HCT116 (cell line): ENCODE results near the gene ARL6IP4. TPM values are rescaled to one million over a fixed set of nuclear protein-coding genes. Genes with fewer than 3 reads are reported as not detected.

ENCODE experiments used
- ATAC-seq: fragments of 200-7000 bp; cut with Tn5 transposase; 2 replicates; pipeline ENCODE4 v1.9.1; 2020; ENCODE audit warnings: mild to moderate bottlenecking, moderate library complexity
- BruUV-seq: library from RNA; stranded (reverse); fragments of 400-500 nt; replicated peaks from 2 replicates; lab custom pipeline; 2021; lab: Mats Ljungman, UMichigan
- CTCF ChIA-PET: fragments of 300-600 bp; sonication (Branson Sonifier 250); formaldehyde crosslinking; loops from one replicate; lab custom pipeline; 2021; ENCODE audit warnings: antibody characterized with exemption; lab: Charles Lee
- POLR2A ChIA-PET: fragments of 300-600, 350-600 bp; sonication (Branson Sonifier 250); formaldehyde crosslinking; loops from one replicate; lab custom pipeline; 2021; ENCODE audit warnings: antibody characterized with exemption; lab: Charles Lee
- RAD21 ChIA-PET, 2 experiments: fragments of 300-600 bp; sonication (Branson Sonifier 250); formaldehyde crosslinking; loops; one replicate each; lab custom pipeline; 2023; ENCODE audit warnings: low total read pairs in 2 of 2; ENCODE audit not compliant: uncharacterized antibody in 2 of 2, unreplicated experiment in 2 of 2, low non-redundant PET in 1 of 2; lab: Charles Lee
- DNase-seq: peaks from one replicate; pipeline ENCODE4 v3.0.0-alpha.2; 2010; ENCODE audit warnings: low read depth, low spot score
- H2AFZ ChIP-seq: fragments of 200-600 bp; shearing (Covaris generic), sonication (generic); 2 replicates; pipeline ENCODE4 v1.6.1; 2017; ENCODE audit warnings: low read depth, mixed run types, mixed read lengths, antibody characterized with exemption, low read length; ENCODE audit not compliant: poor library complexity, severe bottlenecking
- H3K27ac ChIP-seq: 2 replicates; pipeline ENCODE4 v1.5.1; 2012; ENCODE audit warnings: low read depth, low read length
- H3K27me3 ChIP-seq: fragments of 200-600 bp; sonication (generic); 2 replicates; pipeline ENCODE4 v1.6.1; 2016; ENCODE audit warnings: mixed run types, low read length, mixed read lengths; ENCODE audit not compliant: insufficient read depth
- H3K36me3 ChIP-seq, 2 experiments: fragments of 200-500 bp in 1 of 2; fragments of 200-600 bp in 1 of 2; sonication (Bioruptor generic) in 1 of 2; sonication (generic) in 1 of 2; 2 replicates each; pipeline versions ENCODE4 v1.5.1 to v1.6.1; 2014 to 2016; ENCODE audit warnings: low read length in 2 of 2, inconsistent platforms in 1 of 2, mixed read lengths in 1 of 2, mixed run types in 1 of 2; ENCODE audit not compliant: insufficient read depth in 2 of 2, control insufficient read depth in 1 of 2
- H3K4me1 ChIP-seq, 2 experiments: fragments of 200-600 bp in 1 of 2; sonication (generic) in 1 of 2; 2 replicates each; pipeline versions ENCODE4 v1.5.1 to v1.6.1; 2012 to 2017; ENCODE audit warnings: low read length in 2 of 2, inconsistent platforms in 1 of 2, mild to moderate bottlenecking in 1 of 2, mixed read lengths in 1 of 2, mixed run types in 1 of 2, moderate library complexity in 1 of 2; ENCODE audit not compliant: insufficient read depth in 2 of 2, control insufficient read depth in 1 of 2
- H3K4me2 ChIP-seq: fragments of 200-600 bp; sonication (generic); 2 replicates; pipeline ENCODE4 v1.6.1; 2017; ENCODE audit warnings: mixed run types, low read length, mixed read lengths
- H3K4me3 ChIP-seq, 2 experiments: fragments of 200-600 bp in 1 of 2; sonication (generic) in 1 of 2; replicated peaks in 1 of 2; 2 replicates each; pipeline ENCODE4 v1.5.1; 2011 to 2016; ENCODE audit warnings: low read length in 2 of 2, control low read depth in 1 of 2, low read depth in 1 of 2, mild to moderate bottlenecking in 1 of 2, mixed read lengths in 1 of 2, mixed run types in 1 of 2
- H3K79me2 ChIP-seq: fragments of 200-600 bp; sonication (generic); 2 replicates; pipeline ENCODE4 v1.6.1; 2017; ENCODE audit warnings: mild to moderate bottlenecking, mixed run types, low read length, moderate library complexity, mixed read lengths; ENCODE audit not compliant: insufficient read depth
- H3K9ac ChIP-seq: fragments of 200-600 bp; sonication (generic); 2 replicates; pipeline ENCODE4 v1.6.1; 2016; ENCODE audit warnings: low read length, mixed read lengths
- H3K9me2 ChIP-seq: fragments of 200-600 bp; sonication (generic), shearing (Covaris generic); 2 replicates; pipeline ENCODE4 v1.6.1; 2017; ENCODE audit warnings: mixed run types, mild to moderate bottlenecking, moderate library complexity; ENCODE audit not compliant: insufficient read depth
- H3K9me3 ChIP-seq, 2 experiments: fragments of 200-500 bp in 1 of 2; fragments of 200-600 bp in 1 of 2; sonication (Bioruptor generic) in 1 of 2; sonication (generic) in 1 of 2; 2 replicates each; pipeline ENCODE4 v1.6.1; 2014 to 2017; ENCODE audit warnings: low read length in 2 of 2, mixed read lengths in 2 of 2, inconsistent platforms in 1 of 2, low read depth in 1 of 2, mild to moderate bottlenecking in 1 of 2, mixed run types in 1 of 2, moderate library complexity in 1 of 2; ENCODE audit not compliant: control insufficient read depth in 1 of 2, insufficient read depth in 1 of 2
- H4K20me1 ChIP-seq: fragments of 200-600 bp; sonication (generic), shearing (Covaris generic); 2 replicates; pipeline ENCODE4 v1.6.1; 2017; ENCODE audit warnings: mixed run types, mild to moderate bottlenecking, moderate library complexity; ENCODE audit not compliant: insufficient read depth
- CBX3 ChIP-seq: IDR thresholded peaks from 2 replicates; pipeline ENCODE4 v1.6.1; 2012; ENCODE audit warnings: low read depth
- EGR1 ChIP-seq: IDR thresholded peaks from 2 replicates; pipeline ENCODE4 v1.6.1; 2012; ENCODE audit warnings: low read depth
- intact Hi-C: fragments of 100-400 bp; cut with micrococcal nuclease; formaldehyde crosslinking; loops from 2 replicates; pipeline ENCODE4 v1.10.0; 2022
- total RNA-seq: library from RNA; stranded (reverse); gene quantifications from one replicate; pipeline ENCODE4 v1.2.1, GENCODE V29; 2021; ENCODE audit not compliant: unreplicated experiment
- TF ChIP-seq, protein P1 (sequence below): IDR thresholded peaks from 2 replicates; pipeline ENCODE4 v1.6.1; 2012

Gene ARL6IP4
- total RNA-seq, 1 experiment from 2014 or later, result 128 TPM

DNA sequence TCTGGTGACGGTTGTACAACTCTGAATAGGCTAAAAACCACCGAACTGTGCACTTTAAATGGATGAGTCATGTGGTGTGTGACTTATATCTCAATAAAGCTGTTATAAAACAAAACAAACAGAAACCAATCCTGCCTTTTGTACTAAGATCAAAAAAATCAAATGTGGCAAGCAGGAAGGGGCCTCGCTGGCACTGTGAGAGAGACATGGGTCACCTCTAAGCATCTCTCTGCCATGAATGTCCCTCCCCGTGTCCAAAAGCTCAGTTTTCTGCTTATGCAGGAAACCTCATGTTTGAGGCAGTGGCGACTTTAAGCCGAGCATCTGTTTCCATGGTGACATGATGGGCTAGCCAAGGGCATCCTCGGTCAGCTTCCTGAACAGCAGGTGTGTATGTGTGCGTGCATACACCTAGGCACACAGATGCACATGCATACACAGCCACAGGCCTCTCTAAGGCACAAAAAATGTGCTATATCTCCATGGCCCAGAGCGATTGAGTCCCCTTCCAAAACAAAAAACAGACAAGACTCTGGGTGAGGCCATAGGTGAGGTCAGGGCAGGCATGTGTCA lies 44.4 kb downstream of the ARL6IP4 start:
- H3K27ac ChIP-seq, result no peak overlapping the region
- no peak overlapping the region for H3K9ac ChIP-seq
- ChIA-PET POLR2A (no interaction called here), CTCF (no interaction called here), RAD21 (no interaction called here)
- no peaks in the 10 kb centered on the region for H3K79me2 ChIP-seq
- no peaks in the 10 kb centered on the region for H4K20me1 ChIP-seq
- no peak overlapping the region for H3K4me2 ChIP-seq
- no peaks in the 10 kb centered on the region for H3K27me3 ChIP-seq
- H2AFZ ChIP-seq, result no peak overlapping the region
- no peak overlapping the region for H3K4me3 ChIP-seq
- ATAC-seq, result no peak
- DNase-seq, result no peak
- no peaks in the 10 kb centered on the region for H3K9me2 ChIP-seq
- BruUV-seq, result no TSS peak
- no peaks in the 10 kb centered on the region for H3K36me3 ChIP-seq
- no peaks in the 10 kb centered on the region for H3K9me3 ChIP-seq
- H3K4me1 ChIP-seq, result no peaks in the 10 kb centered on the region
- intact Hi-C loops, result no loop called here
- TF ChIP-seq, protein P1, sequence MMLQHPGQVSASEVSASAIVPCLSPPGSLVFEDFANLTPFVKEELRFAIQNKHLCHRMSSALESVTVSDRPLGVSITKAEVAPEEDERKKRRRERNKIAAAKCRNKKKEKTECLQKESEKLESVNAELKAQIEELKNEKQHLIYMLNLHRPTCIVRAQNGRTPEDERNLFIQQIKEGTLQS, result no peak
- TF ChIP-seq CBX3, result no peak

DNA sequence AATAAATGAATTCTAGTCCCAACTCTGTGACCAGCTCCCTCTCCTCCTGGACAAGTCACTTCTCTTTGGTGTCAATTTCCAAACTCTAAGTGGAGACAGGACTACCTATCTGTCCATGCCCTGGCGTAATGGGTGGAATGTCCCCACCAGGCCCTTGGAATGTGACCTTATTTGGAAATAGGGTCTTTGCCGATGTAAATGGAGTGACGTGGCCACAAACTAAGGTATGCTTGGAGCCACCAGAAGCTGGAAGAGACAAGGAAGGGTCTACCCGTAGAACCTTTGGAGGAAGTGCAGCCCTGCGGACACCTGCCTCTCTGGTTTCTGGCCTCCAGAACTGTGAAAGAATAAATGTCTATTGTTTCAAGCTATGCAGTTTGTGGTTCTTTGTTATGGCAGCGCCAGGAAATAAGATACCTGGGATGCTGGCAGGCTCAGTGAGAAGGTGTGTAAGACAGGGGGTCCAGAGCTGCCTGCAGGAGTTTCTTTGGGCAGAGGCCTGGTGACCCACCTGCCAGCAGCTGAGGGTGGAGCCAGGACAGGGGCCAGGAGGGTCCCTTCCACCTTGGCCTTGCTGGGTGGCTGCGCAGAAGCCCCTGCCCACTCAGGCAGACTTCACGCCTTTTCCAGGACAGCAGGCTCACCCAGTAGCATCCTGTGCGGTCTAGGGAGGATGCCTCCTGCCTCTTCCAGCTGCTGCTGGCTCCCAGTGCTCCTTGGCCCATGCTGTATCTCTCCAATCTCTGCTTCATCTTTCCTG lies 45.8 kb downstream of the ARL6IP4 start:
- no peaks in the 10 kb centered on the region for H3K27me3 ChIP-seq
- H3K9me3 ChIP-seq, result no peaks in the 10 kb centered on the region
- H3K79me2 ChIP-seq, result no peaks in the 10 kb centered on the region
- no peak overlapping the region for H3K4me3 ChIP-seq
- no peak overlapping the region for H3K4me2 ChIP-seq
- H3K36me3 ChIP-seq, result no peaks in the 10 kb centered on the region
- H3K4me1 ChIP-seq, result no peaks in the 10 kb centered on the region
- ChIA-PET POLR2A (no interaction called here), CTCF (no interaction called here), RAD21 (no interaction called here)
- intact Hi-C loops, result no loop called here
- H2AFZ ChIP-seq, result no peak overlapping the region
- no peak overlapping the region for H3K9ac ChIP-seq
- H4K20me1 ChIP-seq, result no peaks in the 10 kb centered on the region
- H3K27ac ChIP-seq, result no peak overlapping the region
- BruUV-seq, result no TSS peak
- no peak for ATAC-seq
- no peaks in the 10 kb centered on the region for H3K9me2 ChIP-seq
- DNase-seq, result no peak
- no peak for TF ChIP-seq CBX3
- no peak for TF ChIP-seq EGR1
